ENCODE data around the gene PEAK1.

The PEAK1 gene

DNA sequence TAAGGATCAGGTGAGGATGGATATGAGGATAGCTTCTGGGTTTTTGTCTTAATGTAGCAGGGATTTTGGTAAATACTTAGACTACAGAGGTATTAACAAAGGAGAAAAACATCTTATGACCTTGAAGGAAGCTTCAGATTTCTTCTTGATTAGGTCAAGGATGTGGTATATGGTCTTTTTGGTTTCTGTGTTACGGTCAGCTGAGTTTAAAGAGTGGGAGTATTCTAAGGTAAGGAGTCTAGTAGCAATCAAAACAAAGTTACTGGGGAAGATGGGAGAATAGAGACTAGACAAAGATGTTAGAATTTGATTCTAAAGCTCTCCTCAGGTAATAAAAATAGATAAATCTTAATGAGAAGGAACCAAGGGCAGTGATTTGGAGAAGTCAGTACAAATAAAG is 7.0 kb upstream of the PEAK1 start:
- H3K4me3 ChIP-seq (ENCODE audit: low read depth, low read length), result no peak overlapping the region

DNA sequence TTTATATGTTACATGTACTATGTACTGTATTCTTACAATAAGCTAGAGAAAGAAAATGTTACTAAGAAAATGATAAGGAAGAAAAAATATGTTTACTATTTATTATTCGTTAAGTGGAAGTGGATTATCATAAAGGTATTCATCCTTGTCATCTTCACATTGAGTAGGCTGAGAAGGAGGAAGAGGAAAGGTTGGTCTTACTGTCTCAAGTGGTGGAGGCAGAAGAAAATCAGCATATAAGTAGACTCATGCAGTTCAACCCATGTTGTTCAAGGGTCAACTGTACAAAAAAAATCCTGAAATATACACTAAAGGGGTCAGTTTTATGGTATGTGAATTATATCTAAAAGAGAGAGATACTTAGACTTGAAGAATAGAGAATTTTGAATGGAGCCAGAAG is 6.5 kb upstream of the PEAK1 start:
- H3K4me3 ChIP-seq (ENCODE audit: low read depth, low read length), result no peak overlapping the region
- in situ Hi-C loops (cut with HindIII; ENCODE audit: low sequenced_read_pairs), result no loop called here
- TF ChIP-seq, protein P1, sequence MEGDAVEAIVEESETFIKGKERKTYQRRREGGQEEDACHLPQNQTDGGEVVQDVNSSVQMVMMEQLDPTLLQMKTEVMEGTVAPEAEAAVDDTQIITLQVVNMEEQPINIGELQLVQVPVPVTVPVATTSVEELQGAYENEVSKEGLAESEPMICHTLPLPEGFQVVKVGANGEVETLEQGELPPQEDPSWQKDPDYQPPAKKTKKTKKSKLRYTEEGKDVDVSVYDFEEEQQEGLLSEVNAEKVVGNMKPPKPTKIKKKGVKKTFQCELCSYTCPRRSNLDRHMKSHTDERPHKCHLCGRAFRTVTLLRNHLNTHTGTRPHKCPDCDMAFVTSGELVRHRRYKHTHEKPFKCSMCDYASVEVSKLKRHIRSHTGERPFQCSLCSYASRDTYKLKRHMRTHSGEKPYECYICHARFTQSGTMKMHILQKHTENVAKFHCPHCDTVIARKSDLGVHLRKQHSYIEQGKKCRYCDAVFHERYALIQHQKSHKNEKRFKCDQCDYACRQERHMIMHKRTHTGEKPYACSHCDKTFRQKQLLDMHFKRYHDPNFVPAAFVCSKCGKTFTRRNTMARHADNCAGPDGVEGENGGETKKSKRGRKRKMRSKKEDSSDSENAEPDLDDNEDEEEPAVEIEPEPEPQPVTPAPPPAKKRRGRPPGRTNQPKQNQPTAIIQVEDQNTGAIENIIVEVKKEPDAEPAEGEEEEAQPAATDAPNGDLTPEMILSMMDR (IDR thresholded peaks at IDR 0.05; ENCODE audit: low read depth, low read length), result no peak
- no peak for DNase-seq (ENCODE audit: low read depth, low spot score)

More for the DNA sequence above, 7.0 kb upstream of the PEAK1 start:
- in situ Hi-C loops (cut with HindIII; ENCODE audit: low sequenced_read_pairs), result no loop called here
- no peak for DNase-seq (ENCODE audit: low read depth, low spot score)
- TF ChIP-seq, protein P1 (IDR thresholded peaks at IDR 0.05; ENCODE audit: low read depth, low read length), result no peak

DNA sequence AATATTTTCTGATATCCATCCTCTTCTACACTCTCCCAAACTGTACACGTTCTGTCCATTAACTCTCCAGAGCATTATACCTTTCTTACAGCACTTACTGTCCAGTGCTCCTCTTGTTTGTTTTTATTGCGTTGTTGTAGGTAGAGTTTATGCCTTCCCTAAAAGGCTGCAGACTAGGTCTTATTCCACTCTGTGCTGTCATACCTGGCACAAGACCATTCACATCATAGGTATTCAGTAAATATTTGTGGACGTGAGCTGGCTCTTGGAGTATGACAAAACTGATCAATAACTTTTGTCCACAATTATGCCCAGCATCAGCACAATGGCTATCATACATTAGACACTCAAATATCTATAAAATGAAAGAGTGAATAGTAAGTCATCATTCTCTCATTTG is 5.2 kb upstream of the PEAK1 start:
- TF ChIP-seq, protein P1 (IDR thresholded peaks at IDR 0.05; ENCODE audit: low read depth, low read length), result no peak

DNA sequence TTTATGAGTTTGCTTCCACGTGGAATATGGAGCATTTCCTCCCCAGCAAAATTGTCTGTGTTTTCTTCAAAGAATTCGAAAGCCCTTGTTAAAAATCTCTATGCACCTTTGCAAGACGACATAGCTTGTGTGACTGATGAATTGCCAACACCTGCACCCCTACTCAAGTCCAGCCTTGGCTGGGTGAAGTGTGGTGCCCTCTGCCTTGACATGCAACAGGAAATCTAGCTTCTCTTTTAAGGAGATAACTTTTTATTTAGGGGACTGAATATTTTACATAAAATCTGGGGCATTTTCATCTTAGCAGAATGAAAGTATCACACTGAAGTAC is 1.4 kb upstream of the PEAK1 start:
- TF ChIP-seq, protein P1 (IDR thresholded peaks at IDR 0.05; ENCODE audit: low read depth, low read length), result no peak
- H3K4me3 ChIP-seq (ENCODE audit: low read depth, low read length), result peak overlapping the region; percentile 82
- in situ Hi-C loops (cut with HindIII; ENCODE audit: low sequenced_read_pairs), result no loop called here
- DNase-seq (ENCODE audit: low read depth, low spot score), result no peak

More for the DNA sequence above, 5.2 kb upstream of the PEAK1 start:
- DNase-seq (ENCODE audit: low read depth, low spot score), result no peak
- no peak overlapping the region for H3K4me3 ChIP-seq (ENCODE audit: low read depth, low read length)
- in situ Hi-C loops (cut with HindIII; ENCODE audit: low sequenced_read_pairs), result no loop called here

DNA sequence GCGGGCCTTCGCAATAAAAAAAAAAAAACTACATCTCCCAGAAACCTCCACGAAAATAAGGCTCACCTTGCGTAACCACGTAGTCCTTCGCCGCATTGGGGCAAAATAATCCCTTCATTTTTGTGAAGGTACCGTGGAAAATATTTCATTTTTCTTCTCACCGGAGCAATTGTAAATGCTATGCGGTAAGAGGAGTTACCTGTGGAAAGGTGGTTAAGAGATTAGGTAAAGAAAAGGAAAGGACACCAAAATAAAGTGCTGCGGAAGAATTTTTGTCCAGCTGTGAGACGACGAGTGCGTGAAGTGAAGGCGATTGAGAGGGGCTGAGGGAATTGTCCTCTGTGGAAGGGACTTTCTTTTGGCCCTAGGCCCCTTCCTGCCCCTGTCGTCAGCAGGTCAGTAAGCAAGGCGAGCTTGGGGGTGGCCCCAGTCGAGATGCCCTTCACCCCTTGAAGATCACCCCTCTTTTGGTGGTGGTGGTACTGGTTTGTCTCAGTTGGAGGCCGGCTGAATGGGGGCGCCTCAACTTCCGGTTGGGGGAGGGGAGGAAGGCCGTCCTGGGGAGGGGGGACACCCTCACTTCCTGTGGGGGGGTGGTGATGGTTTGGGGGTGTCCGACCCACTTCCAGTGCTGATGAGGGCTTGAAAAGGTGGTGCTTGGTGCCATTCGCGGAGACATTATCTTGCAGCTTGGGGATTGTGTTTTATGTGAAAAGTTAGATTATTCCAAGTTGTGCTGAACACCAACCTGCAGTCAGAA is 886 bp upstream of the PEAK1 start, which contains the start of gene HMG20A:
HMG20A (plus strand) TSS at position 279 of the 760 bp plus-strand sequence. CDS start 37,520 bp downstream, outside the sequence.
- peak; percentile 96 for DNase-seq (ENCODE audit: low read depth, low spot score)
- TF ChIP-seq, protein P1 (IDR thresholded peaks at IDR 0.05; ENCODE audit: low read depth, low read length), result no peak
- in situ Hi-C loops (cut with HindIII; ENCODE audit: low sequenced_read_pairs), result no loop called here
- peak within 1 kb of the TSS; percentile 82 for H3K4me3 ChIP-seq (ENCODE audit: low read depth, low read length)

DNA sequence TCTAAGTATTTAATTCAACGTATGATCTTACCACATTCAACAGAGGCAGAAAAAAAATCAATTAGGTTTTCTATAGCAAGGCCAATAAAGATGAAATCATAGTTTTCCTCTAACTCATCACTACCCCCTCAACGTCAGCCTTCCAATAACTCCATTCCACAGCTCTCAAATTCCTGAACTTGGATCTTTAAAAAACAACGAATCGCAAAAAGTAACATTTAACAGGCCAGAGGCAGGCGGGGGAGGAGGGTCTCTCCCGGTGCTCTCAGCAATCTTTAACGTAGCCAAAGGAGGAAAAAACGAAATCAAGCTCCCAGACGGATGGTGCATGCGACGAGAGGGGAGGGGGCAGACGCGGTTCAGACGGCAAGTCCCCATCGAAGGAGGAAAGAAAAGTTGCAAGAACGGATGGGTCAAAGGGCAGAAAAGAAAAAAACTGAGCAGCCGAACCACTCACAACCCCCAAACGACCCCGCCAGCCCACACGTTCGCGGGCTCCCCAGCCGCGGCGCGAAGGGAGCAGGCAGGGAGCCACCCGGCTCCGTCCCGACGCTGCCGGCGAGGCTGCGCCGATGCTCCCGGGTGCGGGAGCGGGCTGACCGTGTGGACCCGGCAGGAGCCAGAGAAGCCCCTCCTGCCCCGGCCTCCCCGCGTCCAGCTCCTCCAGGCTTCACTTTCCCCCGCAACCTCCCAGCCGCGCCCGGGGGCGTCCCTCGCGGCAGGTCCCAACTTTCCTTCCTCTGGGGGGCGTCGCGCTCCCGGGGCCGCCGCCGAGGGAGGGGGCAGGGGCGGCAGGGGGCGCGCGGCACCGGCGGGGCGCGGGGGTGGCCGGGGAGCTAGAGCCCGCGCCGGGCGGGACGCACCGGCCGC is 703 bp downstream of the PEAK1 start:
- peak overlapping the region; percentile 65 for H3K4me3 ChIP-seq (ENCODE audit: low read depth, low read length)
- in situ Hi-C loops (cut with HindIII; ENCODE audit: low sequenced_read_pairs), result no loop called here
- TF ChIP-seq, protein P1 (IDR thresholded peaks at IDR 0.05; ENCODE audit: low read depth, low read length), result peak; percentile 26
- DNase-seq (ENCODE audit: low read depth, low spot score), result peak; percentile 20

All from astrocyte of the spinal cord (primary cell).